OCI-LY7 (cell line): ENCODE data around the gene NKX2-8. TPM values are rescaled to one million over a fixed set of nuclear protein-coding genes. Genes with fewer than 3 reads are reported as not detected.

Experiments
- BruUV-seq: library from RNA; stranded (reverse); fragments of 400-500 nt; replicated peaks from 2 replicates; lab custom pipeline; 2021; lab: Mats Ljungman, UMichigan
- CTCF ChIA-PET: fragments of 300-600 bp; sonication (Branson Sonifier 250); formaldehyde crosslinking; loops from one replicate; lab custom pipeline; 2022; ENCODE audit warnings: antibody characterized with exemption; ENCODE audit not compliant: unreplicated experiment; lab: Charles Lee
- POLR2A ChIA-PET: fragments of 300-600 bp; sonication (Branson Sonifier 250); formaldehyde crosslinking; loops from one replicate; lab custom pipeline; 2022; ENCODE audit warnings: antibody characterized with exemption; lab: Charles Lee
- DNase-seq: peaks from one replicate; pipeline ENCODE4 v3.0.0-alpha.2; 2015; ENCODE audit warnings: low spot score
- H2AFZ ChIP-seq: fragments of 200-600 bp; sonication (generic), shearing (Covaris generic); 2 replicates; pipeline ENCODE4 v1.6.1; 2014; ENCODE audit warnings: mild to moderate bottlenecking, antibody characterized with exemption, low read length, moderate library complexity
- H3K27ac ChIP-seq: fragments of 200-600 bp; sonication (generic); 2 replicates; pipeline ENCODE4 v1.5.1; 2014; ENCODE audit warnings: mixed run types, low read depth, mild to moderate bottlenecking, moderate library complexity, low read length, inconsistent platforms; ENCODE audit not compliant: poor library complexity, severe bottlenecking
- H3K36me3 ChIP-seq: fragments of 200-600 bp; sonication (generic); 2 replicates; pipeline ENCODE4 v1.6.1; 2014; ENCODE audit warnings: mild to moderate bottlenecking, antibody characterized with exemption, low read length, moderate library complexity, mixed read lengths; ENCODE audit not compliant: insufficient read depth
- H3K4me1 ChIP-seq: fragments of 200-600 bp; sonication (generic); 2 replicates; pipeline ENCODE4 v1.5.1; 2014; ENCODE audit warnings: mild to moderate bottlenecking, low read length; ENCODE audit not compliant: insufficient read depth, poor library complexity, severe bottlenecking
- H3K4me2 ChIP-seq: fragments of 200-600 bp; sonication (generic); 2 replicates; pipeline ENCODE4 v1.6.1; 2014; ENCODE audit warnings: mild to moderate bottlenecking, low read length
- H3K4me3 ChIP-seq: fragments of 200-600 bp; sonication (generic); 2 replicates; pipeline ENCODE4 v1.5.1; 2014; ENCODE audit warnings: mild to moderate bottlenecking, low read depth, low read length; ENCODE audit not compliant: poor library complexity, severe bottlenecking
- H3K79me2 ChIP-seq: fragments of 200-600 bp; sonication (generic); 2 replicates; pipeline ENCODE4 v1.6.1; 2016; ENCODE audit warnings: low read depth, mild to moderate bottlenecking, low read length, moderate library complexity, mixed read lengths; ENCODE audit not compliant: insufficient read depth
- H3K9me2 ChIP-seq: fragments of 200-600 bp; sonication (generic); 2 replicates; pipeline ENCODE4 v1.6.1; 2016; ENCODE audit warnings: mild to moderate bottlenecking, low read length, mixed read lengths; ENCODE audit not compliant: insufficient read depth
- H3K9me3 ChIP-seq: fragments of 200-600 bp; sonication (generic); 2 replicates; pipeline ENCODE4 v1.6.1; 2014; ENCODE audit warnings: mild to moderate bottlenecking, mixed run types, low read length, mixed read lengths
- H4K20me1 ChIP-seq: fragments of 200-600 bp; sonication (generic); 2 replicates; pipeline ENCODE4 v1.6.1; 2014; ENCODE audit warnings: mild to moderate bottlenecking, antibody characterized with exemption, low read length, moderate library complexity, mixed read lengths; ENCODE audit not compliant: insufficient read depth
- CTCF ChIP-seq: fragments of 200-600 bp; sonication (generic); conservative IDR thresholded peaks from 2 replicates; pipeline ENCODE4 v1.5.1; 2014; ENCODE audit warnings: mild to moderate bottlenecking, antibody characterized with exemption, low read length, moderate library complexity, mixed read lengths
- EZH2phosphoT487 ChIP-seq: fragments of 200-600 bp; sonication (generic); IDR thresholded peaks from 2 replicates; pipeline ENCODE4 v1.6.1; 2018; ENCODE audit warnings: low read depth, borderline replicate concordance, mild to moderate bottlenecking, mixed run types, antibody characterized with exemption, low read length, moderate library complexity, mixed read lengths
- intact Hi-C: fragments of 100-400 bp; cut with micrococcal nuclease; formaldehyde crosslinking; loops from one replicate; pipeline ENCODE4 v1.10.0; 2022; ENCODE audit not compliant: unreplicated experiment
- total RNA-seq, 2 experiments: library from RNA; depleted of rRNA in 1 of 2; stranded (reverse); fragments of >200 nt in 1 of 2; shearing (Covaris generic) in 1 of 2; gene quantifications; 2 replicates each; pipeline ENCODE4 v1.2.3, GENCODE V29; 2014 to 2022

NKX2-8 gene
- total RNA-seq, 2 experiments from 2014 or later = not detected

GRCh38 chr14:36600431-36600830, 18.0 kb upstream of the NKX2-8 start:
- POLR2A ChIA-PET = no interaction called here
- H3K4me3 ChIP-seq = no peak overlapping the region
- H4K20me1 ChIP-seq = no peaks in the 10 kb centered on the region
- CTCF ChIA-PET = no interaction called here
- no peak for DNase-seq
- no peaks in the 10 kb centered on the region for H3K36me3 ChIP-seq
- no peaks in the 10 kb centered on the region for H3K9me3 ChIP-seq
- BruUV-seq = no TSS peak
- H3K79me2 ChIP-seq = no peaks in the 10 kb centered on the region
- H3K4me1 ChIP-seq = no peaks in the 10 kb centered on the region
- intact Hi-C loops = no loop called here
- H3K9me2 ChIP-seq = no peaks in the 10 kb centered on the region
- no peak overlapping the region for H3K27ac ChIP-seq
- no peak overlapping the region for H3K4me2 ChIP-seq
- no peak overlapping the region for H2AFZ ChIP-seq
- no peak for TF ChIP-seq CTCF
- TF ChIP-seq EZH2phosphoT487 = no peak

GRCh38 chr14:36591482-36591881, 9.1 kb upstream of the NKX2-8 start:
- H3K4me3 ChIP-seq = no peak overlapping the region
- CTCF ChIA-PET = no interaction called here
- no peaks in the 10 kb centered on the region for H4K20me1 ChIP-seq
- H3K4me1 ChIP-seq = no peaks in the 10 kb centered on the region
- H3K27ac ChIP-seq = no peak overlapping the region
- H3K9me2 ChIP-seq = no peaks in the 10 kb centered on the region
- H3K4me2 ChIP-seq = no peak overlapping the region
- POLR2A ChIA-PET = interaction anchor here (0.6 kb wide), 1 partner anchor 599 kb away, joined by 3 read pairs; no protein-coding TSS in a partner anchor
- intact Hi-C loops = no loop called here
- no peaks in the 10 kb centered on the region for H3K36me3 ChIP-seq
- DNase-seq = no peak
- TF ChIP-seq CTCF (no peak), EZH2phosphoT487 (no peak)
- H2AFZ ChIP-seq = no peak overlapping the region
- no TSS peak for BruUV-seq
- no peaks in the 10 kb centered on the region for H3K9me3 ChIP-seq
- no peaks in the 10 kb centered on the region for H3K79me2 ChIP-seq

- TF ChIP-seq EZH2phosphoT487 = no peak
- no peak for TF ChIP-seq CTCF
- intact Hi-C loops = no loop called here
- ChIA-PET POLR2A (interaction anchor here (0.6 kb wide), 1 partner anchor 169 kb away, joined by 4 read pairs; no protein-coding TSS in a partner anchor), CTCF (interaction anchor here (0.5 kb wide), 1 partner anchor 1173 kb away, joined by 4 read pairs; no protein-coding TSS in a partner anchor)
- H4K20me1 ChIP-seq = no peaks in the 10 kb centered on the region
- H3K9me3 ChIP-seq = no peaks in the 10 kb centered on the region
- no peaks in the 10 kb centered on the region for H3K36me3 ChIP-seq
- H3K4me3 ChIP-seq = no peak overlapping the region
- no TSS peak for BruUV-seq
- no peak for DNase-seq
- no peaks in the 10 kb centered on the region for H3K79me2 ChIP-seq
- H3K4me2 ChIP-seq = no peak overlapping the region
- H3K9me2 ChIP-seq = no peaks in the 10 kb centered on the region
- no peak overlapping the region for H2AFZ ChIP-seq
- H3K4me1 ChIP-seq = no peaks in the 10 kb centered on the region
- H3K27ac ChIP-seq = no peak overlapping the region
These were observed 6.4 kb upstream of the NKX2-8 start for GRCh38 chr14:36588788-36589187.
